8988T (cell line): ENCODE results near the gene LRRC42.
"Not testable (repeated sequence)": the region's sequence is repeated elsewhere in the genome, so short reads cannot be mapped to it uniquely, and the experiment has no call there.

Experiments used
- DNase-seq: peaks from one replicate; pipeline ENCODE4 v3.0.0; 2011

Gene LRRC42

DNA sequence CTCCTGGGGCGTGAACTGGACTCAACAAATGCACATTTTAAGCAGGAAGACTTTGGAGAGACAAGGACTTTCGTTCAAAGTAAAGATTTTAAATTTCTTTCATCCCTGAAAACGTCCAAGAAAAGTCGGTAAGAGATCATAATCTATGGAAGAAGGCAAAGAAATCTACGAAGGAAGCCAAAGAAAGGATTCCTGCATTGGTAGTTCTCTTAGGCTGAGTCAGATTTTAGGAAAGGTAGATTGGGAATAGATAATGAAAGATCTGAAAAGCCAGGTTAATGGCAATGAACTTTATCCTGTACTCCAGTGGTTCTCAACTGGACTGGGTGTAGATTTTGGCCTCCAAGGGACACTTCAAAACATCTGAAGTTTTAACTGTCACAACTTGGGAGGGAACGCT is 3.1 kb upstream of the LRRC42 start:
- no peak for DNase-seq

DNA sequence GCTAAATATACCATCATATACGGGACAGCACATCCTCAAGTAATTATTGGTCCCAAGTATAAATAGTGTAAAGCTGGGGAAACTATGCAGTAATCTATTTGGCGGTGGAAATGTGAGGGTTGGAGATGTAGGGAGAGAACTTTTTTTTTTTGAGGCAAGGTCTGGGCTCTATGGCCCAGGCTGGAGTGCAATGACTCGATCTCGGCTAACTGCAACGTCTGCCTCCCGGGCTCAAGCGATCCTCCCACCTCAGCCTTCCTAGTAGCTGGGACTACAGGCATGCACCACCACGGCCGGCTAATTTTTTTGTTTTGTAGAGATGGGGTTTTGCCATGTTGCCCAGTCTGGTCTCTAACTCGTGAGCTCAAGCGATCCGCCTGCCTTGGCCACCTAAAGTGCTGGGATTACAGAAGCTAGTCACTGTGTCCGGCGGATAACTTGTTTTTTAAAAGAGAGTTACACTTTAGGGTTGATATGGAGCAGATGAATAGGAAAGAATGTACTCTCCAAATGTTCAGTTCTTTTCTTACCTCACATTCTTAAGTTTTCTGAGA is 2.6 kb upstream of the LRRC42 start:
- no peak for DNase-seq

DNA sequence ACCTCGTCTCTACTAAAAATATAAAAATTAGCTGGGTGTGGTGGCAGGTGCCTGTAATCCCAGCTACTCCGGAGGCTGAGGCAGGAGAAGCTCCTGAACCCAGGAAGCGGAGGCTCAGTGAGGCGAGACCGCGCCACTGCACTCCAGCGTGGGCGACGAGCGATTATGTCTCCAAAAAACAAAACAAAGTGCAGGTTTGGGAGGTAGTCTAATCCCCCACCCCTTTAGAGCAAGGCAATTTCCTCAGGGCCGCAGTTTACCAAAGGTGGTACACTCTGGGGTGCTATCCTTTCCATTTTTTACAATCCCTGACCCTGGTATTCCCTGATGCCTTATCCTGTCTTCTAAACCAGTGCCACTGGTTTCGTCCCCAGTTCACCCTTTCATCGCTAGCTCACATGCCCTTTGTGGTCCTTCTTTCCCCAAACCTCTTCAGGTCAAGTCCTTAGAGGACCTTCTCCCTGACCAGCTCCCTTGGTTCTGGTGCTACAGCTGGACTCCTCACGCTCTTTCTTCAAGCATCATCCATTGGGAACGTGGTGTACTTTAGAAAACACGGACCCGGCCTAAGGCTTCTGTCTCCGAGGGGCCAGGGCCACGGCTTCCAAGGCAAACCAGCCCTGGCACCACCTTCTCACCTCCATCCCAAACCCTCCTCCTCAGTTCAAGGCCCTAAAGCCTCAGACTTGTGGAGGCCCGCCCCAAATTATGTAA is 1.5 kb upstream of the LRRC42 start:
- no peak for DNase-seq

DNA sequence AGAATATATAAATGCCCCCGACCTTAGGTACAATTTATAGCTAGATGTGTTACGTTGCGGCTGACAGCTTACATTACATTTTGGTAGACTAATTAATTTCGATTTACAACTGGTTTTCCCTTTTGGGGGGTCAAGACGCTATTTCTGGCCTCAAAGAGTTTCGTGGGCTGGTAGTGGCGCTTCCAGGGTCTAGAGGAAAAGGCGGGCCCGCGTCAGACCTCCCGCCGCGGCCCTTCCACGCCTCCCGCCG is 1.0 kb upstream of the LRRC42 start:
- no peak for DNase-seq

DNA sequence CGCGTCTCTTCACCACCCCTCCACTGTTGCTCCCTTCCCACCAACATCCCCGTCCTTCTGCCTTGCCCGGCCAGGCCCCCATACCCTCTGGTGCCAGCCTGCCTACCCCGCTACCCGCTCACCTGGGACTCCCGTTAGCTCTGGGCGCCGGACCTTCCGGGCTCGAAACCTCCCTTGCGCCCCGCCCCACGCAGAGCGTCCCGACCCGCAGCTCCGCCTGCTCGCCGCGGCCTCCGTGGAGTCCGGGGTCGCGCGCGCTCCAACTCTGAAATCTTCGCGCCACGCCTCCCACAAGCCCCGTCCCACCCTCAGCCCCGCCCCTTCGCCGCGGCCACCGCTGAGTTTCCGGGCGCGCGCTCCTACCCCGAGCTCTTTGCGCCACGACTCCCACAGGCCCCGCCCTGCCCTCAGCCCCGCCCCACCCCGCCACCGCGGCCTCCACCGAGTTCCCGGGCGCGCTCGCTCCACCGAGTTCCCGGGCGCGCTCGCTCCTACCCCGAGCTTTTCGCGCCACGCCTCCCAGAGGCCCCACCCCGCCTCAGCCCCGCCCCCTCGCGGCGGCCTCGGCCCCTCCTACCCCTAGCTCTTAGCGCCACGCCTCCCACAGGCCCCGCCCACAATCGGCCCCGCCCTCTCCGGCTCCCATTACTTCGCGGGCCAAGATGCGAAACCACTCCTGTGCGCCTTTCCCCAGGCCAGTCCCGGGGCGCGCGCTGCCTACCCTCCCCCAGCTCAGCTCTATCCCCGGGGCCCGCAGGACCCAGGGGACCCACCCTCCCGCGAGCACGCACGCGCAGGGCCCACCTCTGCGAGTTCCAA is 508 bp upstream of the LRRC42 start, which contains the start of gene IFT25:
IFT25 (minus strand) TSS at position 267 of the 819 bp plus-strand sequence. CDS start 5,617 bp downstream, outside the sequence.
- peak; percentile 69 for DNase-seq

DNA sequence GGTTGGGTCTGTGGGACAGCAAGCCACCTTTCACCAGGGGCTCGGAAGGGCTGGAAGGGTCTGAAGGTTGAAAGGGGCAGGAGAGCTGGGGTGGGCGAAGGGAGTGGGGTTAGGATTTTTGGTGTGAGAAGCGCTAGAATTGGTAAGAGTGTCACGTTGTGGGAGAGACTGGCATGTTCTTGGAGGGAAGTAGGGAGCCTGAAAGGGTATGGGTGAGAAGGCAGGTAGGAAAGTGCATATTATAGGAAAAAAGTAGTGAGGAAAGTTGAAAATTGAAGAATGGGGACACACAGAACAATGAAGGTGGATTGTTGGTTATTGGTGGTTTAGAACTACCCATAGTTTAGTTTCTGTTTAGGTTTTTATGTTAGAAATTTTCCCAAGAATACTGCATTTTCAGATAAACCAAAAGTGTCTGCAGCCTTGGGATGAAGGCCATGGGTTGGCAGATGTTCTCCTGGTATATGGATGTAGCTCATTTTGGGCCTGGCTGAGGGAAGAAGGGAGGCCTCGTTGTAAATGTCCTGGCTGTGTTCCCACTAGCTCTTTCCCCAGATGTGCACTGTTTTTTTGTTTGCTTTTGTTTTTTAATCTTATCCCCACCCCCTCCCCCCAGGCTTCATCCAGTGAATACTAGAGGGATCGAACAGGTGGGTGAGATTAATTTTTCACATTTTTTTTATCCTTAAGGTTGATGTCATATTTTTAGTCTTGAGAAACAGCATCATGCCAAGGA is 1.2 kb downstream of the LRRC42 start:
- no peak for DNase-seq

DNA sequence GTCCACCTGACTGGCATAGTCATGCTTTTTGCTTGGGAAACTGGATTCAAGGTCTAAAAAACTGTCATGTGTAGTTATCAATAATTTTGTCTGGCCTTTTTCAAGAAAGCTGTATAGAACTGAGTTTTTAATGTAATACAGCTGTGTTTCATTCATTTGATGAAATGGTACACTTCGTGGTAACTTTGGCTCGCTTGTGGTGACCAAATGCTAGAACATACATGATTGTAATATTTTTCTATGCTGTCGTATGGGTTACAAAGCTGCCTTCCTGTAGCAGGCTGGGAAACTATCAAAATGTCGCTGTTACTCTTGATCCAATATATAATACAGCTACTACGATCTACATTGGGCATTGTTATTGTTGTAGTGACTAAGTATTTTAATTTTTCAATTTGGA is 2.1 kb downstream of the LRRC42 start:
- no peak for DNase-seq

DNA sequence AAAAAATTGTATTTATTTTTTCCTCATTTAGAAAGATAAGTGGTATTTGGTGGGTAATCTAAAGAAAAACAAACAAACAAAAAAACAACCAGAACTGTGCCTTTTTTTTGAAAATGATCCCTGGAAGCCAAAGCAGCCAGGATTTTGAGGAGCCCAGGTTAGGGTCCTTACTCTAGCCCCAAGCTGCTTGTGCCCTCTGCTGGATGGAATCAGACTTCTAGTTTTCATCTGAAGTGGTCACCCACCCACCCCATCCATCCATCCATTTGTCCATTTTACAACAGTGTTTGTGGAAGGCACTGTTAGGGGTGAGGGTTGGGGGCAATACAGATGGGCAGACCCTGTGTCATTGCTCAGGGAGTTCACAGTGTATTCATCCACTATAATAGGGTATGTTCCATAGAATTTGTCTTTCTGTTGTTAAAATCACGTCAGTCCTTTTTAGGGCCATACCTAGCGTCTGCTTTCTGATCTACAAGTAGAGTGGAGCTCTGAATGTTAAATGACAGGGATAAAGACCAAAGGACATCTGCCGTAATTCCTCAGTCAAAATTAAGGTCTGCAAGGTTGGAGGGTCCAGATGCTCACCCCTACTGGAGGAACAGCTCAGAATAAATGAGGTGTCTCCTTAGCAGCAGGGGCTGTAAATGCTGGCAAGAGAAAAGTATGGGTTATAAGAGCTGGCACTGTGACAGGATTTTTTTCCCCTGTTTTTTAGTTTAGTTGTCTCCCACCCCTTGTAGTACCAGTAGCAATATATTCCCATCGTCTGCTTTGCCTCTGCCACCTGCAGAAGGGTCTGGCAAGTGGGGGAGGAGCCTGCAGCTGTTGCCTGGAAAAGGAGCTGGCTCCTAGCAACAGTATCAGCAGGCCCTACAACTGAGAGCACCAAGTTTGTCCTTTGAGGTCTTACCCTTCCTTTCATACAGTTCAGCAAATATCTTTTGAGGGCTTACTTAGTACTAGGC is 3.2 kb downstream of the LRRC42 start:
- DNase-seq: no peak

DNA sequence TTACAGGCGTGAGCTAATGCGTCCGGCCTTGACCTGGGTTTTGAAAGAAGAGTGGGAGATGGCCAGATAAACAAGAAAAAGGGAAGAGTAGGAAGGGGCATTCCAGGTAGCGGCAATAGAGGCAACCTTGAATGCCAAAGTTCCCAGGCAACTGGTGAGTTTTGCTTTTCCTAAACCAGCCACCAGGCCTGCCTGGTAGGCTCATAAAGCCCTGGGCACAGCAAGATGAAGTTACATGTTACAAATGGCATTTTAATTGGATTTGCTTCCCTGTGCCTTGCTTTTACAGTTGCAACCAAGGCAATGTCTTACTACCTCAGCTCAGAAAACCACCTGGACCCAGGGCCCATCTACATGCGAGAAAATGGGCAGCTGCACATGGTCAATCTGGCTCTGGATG is 5.5 kb downstream of the LRRC42 start:
- no peak for DNase-seq

DNA sequence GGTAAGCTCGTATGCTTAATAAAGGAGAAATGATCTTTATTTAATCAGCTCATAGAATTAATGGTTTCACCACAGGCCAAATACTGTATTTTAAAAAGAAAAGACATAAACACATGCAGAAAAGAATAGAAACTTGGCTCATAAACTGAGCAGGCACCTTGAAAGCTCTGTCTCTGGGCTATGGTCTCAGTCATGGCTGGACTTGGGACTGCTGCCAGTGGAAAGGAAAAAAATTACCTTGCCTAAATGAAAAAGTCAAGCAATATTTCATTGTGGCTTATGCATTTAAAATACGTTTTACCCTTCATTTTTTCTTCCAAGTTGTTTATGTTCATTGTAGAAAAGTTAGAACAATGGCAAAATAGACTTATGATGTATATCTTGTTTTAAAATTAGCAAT is 8.0 kb downstream of the LRRC42 start:
- no peak for DNase-seq

DNA sequence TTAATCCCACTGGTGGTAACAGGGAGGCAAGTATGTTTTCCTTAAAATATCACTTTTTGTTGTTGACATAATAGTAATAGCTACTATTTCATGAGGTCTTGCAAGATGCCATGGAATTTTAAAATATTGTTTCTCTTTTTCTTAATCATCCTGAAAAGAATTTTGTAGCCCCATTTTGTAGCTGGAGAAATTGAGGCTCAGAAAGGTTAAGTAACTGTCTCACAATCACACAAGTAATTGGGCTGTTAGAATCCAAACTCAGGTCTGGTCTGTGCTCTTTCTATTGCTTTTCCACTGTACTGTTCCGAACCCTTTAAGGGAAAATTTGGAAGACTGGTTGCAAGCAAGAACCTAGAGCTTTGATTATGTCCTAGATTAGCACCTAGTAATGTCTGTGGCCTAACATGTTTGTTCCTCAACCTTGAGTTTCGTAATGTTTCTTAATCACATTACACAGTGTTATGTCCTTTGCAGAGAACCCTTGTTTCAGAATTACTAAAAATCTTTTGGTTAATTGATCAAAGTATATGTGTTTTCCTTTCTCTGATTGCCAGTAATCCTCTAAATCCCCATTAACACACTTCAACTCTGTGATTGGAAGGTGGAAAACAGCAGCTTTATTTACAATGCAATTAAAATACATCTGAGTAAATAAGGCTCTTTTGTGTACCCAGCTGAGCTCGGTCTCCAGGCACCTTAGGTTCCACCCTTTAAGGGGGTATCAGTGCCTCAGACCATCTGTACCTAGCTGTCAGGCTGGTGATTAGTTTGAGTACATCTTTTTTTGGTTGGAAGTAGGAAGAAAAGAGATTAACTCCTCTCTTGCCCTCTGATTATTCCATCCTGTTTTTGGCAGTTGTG is 10.4 kb downstream of the LRRC42 start:
- no peak for DNase-seq

DNA sequence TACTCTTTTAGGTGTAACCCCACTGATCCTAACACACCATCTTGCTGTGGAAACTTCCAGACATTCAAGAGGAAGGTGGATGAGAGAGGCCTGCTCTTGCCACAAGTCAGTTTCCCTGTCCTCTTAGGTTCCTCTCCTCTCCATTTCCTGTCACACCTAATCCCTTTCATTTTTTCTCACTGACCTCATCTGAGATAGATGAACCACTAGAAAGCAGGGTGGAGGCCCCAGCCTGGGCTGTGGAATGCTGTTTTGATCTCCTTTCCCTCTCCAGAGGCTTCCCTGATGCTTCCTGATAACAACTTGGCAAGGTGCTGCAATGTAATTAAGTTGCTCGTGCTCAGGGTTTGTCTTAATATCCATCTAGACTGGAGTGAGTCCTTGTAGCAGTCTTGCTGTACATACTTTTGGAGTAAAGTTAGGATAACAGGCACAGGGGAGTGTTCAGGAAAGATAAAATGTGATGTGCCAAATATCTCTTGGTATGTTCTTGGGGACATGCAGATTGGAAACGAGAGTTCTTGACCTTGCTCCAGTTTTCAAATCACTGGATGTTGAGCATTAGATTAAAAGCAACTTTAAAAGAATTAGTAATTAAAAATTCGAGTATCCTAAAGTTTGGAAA is 11.2 kb downstream of the LRRC42 start:
- peak; percentile 37 for DNase-seq

DNA sequence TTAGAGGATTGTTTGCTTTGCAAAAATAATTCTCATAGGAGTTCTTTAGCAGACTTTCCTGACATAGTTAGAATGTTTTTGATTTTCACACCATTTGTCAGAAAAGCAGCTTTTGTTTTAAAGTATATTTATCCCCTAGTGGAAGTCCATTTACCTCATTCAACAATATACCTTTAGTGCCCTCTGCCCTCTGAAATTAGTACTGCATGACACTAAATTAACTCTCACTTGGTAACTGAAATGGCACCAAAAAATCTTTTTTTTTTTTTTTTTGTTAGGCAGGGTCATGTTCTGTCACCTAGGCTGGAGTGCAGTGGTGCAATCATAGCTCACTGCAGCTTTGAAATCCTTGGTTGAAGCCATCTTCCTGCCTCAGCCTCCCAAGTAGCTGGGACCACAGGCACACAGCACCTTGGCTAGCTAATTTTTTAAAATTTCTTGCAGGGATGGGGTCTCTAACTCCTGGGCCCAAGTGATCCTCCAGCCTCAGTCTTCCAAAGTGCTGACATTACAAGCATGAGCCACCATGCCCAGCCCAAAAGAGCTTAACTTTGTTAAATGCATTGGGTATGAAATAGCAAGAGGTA is 13.6 kb downstream of the LRRC42 start:
- no peak for DNase-seq

DNA sequence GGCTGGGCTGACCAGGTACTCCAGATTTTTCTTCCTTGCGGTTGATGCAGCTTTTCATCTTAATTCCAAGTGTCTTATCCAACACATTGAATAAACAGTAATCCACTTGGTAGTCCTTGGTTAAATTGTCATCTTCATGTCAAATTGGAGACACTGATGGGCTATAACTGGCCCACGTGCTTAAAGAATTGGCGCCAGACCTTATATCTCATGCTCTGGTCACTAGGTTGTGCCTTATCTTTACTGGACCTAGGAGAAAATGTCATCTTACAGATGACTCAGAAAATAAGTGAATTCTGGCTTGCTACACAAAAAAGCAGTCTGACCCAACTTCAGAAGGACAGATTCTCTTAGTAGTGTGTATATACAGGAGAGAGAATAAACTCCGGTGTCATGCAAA is 16.2 kb downstream of the LRRC42 start:
- no peak for DNase-seq

DNA sequence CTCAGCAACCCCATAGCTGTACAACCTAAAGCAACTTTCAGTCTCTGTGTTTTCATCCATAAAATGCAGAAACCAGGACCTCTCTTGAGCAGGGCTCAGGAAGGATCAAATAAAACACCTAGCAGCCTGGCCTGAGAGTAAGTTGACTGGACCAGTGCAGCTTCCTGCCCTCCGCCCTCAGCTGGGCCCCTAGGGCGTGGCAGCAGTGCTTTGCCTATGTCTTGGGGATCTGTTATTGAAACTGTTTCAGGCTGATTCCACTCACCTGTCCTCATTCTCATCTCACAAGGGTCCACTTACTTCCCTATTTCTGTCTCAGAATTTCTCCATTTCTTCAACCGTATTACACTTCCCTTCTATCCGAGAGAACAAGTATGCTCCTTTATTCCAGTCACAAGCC is 17.3 kb downstream of the LRRC42 start:
- DNase-seq: no peak

DNA sequence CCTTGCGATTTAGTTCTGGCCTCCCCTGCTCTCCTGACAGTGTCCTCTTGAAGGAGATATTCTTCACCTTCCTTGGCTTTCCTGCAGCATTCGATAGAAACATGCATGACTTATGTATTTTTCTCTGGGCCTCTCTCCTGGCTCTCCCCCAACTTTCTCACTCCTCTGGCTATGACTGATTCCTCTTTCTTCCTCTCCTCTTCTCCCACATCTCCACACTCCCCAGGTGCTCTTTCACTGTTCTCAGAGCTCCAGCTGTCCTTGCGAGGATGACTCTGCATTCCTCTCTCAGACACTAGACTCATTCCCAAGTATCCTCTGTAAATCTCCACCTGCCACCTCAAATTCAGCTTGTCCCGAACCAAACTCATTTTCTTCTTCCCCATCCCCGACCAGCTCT is 18.0 kb downstream of the LRRC42 start:
- no peak for DNase-seq

DNA sequence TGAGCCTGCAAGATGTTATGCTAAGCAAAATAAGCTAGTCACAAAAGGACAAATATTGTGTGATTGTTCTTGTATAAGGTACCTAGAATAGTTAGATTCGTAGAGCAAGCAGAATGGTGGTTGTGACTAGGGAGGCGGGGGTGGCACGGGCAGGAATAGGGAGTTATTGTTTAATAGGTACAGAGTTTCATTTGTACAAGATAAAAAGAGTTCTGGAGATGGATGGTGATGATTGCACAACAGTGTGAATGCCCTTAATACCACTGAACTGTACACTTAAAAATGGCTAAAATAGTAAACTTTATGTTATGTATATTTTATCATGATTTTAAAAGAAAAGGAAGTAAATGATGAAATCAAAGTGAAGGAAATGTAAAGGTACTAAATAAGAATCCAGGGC is 20.6 kb downstream of the LRRC42 start:
- DNase-seq: no peak

DNA sequence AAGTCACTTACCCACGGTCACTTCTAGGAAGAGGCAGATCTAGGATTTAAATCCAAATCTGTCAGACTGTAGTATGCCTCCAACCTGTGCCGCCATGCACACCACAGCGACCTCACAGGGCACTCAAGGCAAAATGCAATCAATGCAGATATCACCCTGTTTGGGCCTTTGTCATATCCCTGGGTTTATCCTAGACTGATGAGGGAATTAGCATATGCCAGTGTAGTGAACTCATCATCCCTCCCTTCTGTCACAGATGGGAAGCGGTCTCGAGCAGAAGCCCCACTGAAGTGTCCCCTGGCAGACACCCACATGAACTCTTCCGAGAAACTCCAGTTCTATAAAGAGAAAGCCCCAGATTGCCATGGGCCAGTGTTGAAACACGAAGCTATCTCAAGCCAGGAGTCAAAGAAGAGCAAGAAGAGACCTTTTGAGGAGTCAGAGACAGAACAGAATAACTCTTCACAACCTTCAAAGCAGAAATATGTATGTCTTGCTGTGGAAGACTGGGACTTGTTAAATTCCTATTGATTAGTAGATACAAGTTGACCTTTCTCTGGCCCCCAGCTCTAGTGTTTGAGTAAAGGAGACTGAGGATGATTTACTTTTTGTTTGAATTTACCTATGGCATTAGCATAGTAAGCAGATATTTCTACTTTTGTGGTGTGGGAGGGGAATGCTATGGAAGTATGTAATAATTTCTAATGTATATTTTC is 21.4 kb downstream of the LRRC42 start:
- no peak for DNase-seq

DNA sequence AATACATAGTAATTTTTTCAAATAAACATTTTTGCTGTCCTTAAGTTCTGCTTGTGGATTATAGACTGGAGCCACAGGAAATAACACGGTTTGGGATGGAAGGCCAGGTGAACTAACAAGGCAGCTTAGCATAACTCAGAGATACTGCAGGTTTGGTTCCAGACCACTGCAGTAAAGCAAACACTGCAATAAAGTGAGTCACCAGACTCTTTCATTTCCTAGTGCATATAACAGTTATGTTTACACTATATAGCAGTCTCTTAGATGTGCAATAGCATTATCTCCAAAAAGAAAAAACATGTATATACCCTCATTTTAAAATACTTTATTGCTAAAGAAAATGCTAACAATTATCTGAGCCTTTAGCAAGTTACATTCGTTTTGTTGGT is 22.0 kb downstream of the LRRC42 start:
- DNase-seq: no peak

DNA sequence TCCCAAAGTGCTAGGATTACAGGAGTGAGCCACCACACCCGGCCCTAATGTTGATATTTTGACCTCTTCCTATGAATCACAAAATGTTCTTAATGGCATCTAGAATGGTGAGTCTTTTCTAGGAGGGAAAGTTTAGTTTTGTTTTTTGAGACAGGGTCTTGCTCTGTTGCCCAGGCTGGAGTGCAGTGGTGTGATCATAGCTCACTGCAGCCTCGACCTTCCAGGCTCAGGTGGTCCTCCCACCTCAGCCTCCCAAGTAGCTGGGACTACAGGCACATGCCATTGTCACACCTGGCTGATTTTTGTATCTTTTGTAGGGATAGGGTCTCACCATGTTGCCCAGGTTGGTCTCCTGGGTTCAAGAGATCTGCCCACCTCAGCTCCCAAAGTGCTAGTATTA is 23.2 kb downstream of the LRRC42 start:
- not testable (repeated sequence) for DNase-seq
